Measurements from ENCODE around the gene FBXL4. TPM values are rescaled to one million over a fixed set of nuclear protein-coding genes. Genes with fewer than 3 reads are reported as not detected.
A peak's percentile ranks its signal among the peaks of the same experiment; 100 is the strongest.

FBXL4 gene
- polyA plus RNA-seq, 1 donor from 2014 or later = 9.7 TPM

DNA sequence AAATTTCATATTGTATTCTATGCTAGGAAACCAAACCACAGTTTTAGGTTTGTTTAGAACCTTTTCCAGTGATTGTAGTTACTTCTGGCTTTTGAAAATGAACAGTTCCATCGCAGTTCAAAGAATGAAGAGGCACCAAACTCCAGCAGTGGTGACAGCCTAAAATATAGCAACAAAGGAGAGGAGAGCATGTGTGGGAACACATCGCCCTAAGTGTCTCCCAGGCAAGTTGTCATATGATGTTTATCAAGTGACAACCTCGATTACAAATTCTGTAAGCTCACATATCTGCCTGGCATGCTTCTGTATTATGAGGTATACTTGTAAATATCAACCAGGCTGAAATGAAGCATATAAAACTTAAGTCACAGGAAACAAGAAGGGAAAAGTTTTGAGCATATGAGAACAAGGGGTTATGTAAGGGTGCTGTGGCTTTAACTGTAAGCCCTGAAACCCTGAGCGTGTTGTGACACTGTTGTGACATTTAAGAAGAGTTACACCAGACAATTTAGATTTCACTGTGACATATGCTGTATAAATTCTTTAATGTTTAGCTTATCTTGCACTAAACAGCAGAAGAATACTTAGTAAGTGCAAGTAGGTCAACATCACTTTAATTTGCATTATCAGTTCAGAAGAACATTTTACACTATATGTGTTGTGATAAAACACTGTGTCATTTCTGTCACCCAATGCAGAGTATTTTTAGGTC is 29.1 kb upstream of the FBXL4 start:
- Histone ChIP-seq H4K20me1 (ENCODE audit: insufficient read depth) (no peaks in the 10 kb centered on the region), H3F3A (ENCODE audit: insufficient read depth, low read length, poor library complexity, severe bottlenecking) (peaks cover 5% of the 10 kb centered on the region), H3K9ac (ENCODE audit: low read length) (no peak overlapping the region), H3K27ac (ENCODE audit: low read length) (no peak overlapping the region), H3K36me3 (ENCODE audit: insufficient read depth, low read length) (no peaks in the 10 kb centered on the region), H2AFZ (ENCODE audit: low read depth, low read length) (no peak overlapping the region), H3K79me2 (replicated peaks; ENCODE audit: insufficient read depth, low read length) (no peaks in the 10 kb centered on the region), H3K9me3 (ENCODE audit: low read length) (no peaks in the 10 kb centered on the region), H3K27me3 (ENCODE audit: insufficient read depth, low read depth, low read length) (peaks cover 4% of the 10 kb centered on the region), H3K4me2 (ENCODE audit: low read length) (no peak overlapping the region), H3K4me3 (ENCODE audit: low read length) (no peak overlapping the region), H3K9me2 (ENCODE audit: insufficient read depth, low read length) (no peaks in the 10 kb centered on the region)
- peak; percentile 90 for TF ChIP-seq POLR2AphosphoS5 (IDR thresholded peaks at IDR 0.05)
- no peak for TF ChIP-seq MXI1 (conservative IDR thresholded peaks at IDR 0.05; ENCODE audit: poor library complexity, severe bottlenecking)
- TF ChIP-seq EZH2 (IDR thresholded peaks at IDR 0.05; ENCODE audit: borderline replicate concordance, insufficient read depth, low read length, poor library complexity, severe bottlenecking) = no peak
- TF ChIP-seq EP300 (conservative IDR thresholded peaks at IDR 0.05; ENCODE audit: poor library complexity, severe bottlenecking) = peak; percentile 90
- TF ChIP-seq, protein P1, sequence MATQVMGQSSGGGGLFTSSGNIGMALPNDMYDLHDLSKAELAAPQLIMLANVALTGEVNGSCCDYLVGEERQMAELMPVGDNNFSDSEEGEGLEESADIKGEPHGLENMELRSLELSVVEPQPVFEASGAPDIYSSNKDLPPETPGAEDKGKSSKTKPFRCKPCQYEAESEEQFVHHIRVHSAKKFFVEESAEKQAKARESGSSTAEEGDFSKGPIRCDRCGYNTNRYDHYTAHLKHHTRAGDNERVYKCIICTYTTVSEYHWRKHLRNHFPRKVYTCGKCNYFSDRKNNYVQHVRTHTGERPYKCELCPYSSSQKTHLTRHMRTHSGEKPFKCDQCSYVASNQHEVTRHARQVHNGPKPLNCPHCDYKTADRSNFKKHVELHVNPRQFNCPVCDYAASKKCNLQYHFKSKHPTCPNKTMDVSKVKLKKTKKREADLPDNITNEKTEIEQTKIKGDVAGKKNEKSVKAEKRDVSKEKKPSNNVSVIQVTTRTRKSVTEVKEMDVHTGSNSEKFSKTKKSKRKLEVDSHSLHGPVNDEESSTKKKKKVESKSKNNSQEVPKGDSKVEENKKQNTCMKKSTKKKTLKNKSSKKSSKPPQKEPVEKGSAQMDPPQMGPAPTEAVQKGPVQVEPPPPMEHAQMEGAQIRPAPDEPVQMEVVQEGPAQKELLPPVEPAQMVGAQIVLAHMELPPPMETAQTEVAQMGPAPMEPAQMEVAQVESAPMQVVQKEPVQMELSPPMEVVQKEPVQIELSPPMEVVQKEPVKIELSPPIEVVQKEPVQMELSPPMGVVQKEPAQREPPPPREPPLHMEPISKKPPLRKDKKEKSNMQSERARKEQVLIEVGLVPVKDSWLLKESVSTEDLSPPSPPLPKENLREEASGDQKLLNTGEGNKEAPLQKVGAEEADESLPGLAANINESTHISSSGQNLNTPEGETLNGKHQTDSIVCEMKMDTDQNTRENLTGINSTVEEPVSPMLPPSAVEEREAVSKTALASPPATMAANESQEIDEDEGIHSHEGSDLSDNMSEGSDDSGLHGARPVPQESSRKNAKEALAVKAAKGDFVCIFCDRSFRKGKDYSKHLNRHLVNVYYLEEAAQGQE (IDR thresholded peaks at IDR 0.05; ENCODE audit: borderline replicate concordance) = no peak
- no peak for TF ChIP-seq CTCF (IDR thresholded peaks at IDR 0.05; ENCODE audit: poor library complexity, severe bottlenecking)
- no peak for TF ChIP-seq RAD21 (conservative IDR thresholded peaks at IDR 0.05)
- TF ChIP-seq SMC3 (conservative IDR thresholded peaks at IDR 0.05; ENCODE audit: poor library complexity) = no peak
- no peak for TF ChIP-seq TAF1 (IDR thresholded peaks at IDR 0.05; ENCODE audit: low read depth)

DNA sequence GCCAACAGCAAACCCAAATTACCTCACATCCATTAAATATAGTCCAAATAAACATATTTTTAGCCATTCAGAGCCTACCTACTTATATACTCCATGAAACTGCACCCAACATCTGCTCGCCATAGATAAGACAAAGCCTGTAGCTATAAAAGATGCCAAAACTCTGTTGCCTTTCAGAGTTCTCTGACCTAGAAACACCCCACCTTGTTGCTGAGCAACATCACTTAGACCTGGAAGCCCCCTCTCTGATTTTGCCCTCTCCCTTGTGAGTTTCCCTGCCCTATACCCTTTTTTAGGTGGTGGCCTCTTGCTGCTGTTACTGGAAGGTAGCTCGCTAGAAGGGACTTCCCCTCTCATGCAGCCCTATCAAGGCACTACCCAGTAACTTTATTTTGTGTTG is 27.7 kb upstream of the FBXL4 start:
- TF ChIP-seq TAF1 (IDR thresholded peaks at IDR 0.05; ENCODE audit: low read depth) = no peak
- no peak for TF ChIP-seq EP300 (conservative IDR thresholded peaks at IDR 0.05; ENCODE audit: poor library complexity, severe bottlenecking)
- TF ChIP-seq EZH2 (IDR thresholded peaks at IDR 0.05; ENCODE audit: borderline replicate concordance, insufficient read depth, low read length, poor library complexity, severe bottlenecking) = no peak
- TF ChIP-seq SMC3 (conservative IDR thresholded peaks at IDR 0.05; ENCODE audit: poor library complexity) = no peak
- TF ChIP-seq, protein P1 (IDR thresholded peaks at IDR 0.05; ENCODE audit: borderline replicate concordance) = no peak
- no peak for TF ChIP-seq RAD21 (conservative IDR thresholded peaks at IDR 0.05)
- TF ChIP-seq MXI1 (conservative IDR thresholded peaks at IDR 0.05; ENCODE audit: poor library complexity, severe bottlenecking) = no peak
- TF ChIP-seq CTCF (IDR thresholded peaks at IDR 0.05; ENCODE audit: poor library complexity, severe bottlenecking) = no peak
- TF ChIP-seq POLR2AphosphoS5 (IDR thresholded peaks at IDR 0.05) = no peak
- no peaks in the 10 kb centered on the region for H4K20me1 ChIP-seq (ENCODE audit: insufficient read depth)
- no peaks in the 10 kb centered on the region for H3K9me3 ChIP-seq (ENCODE audit: low read length)
- H3K79me2 ChIP-seq (replicated peaks; ENCODE audit: insufficient read depth, low read length) = no peaks in the 10 kb centered on the region
- H3F3A ChIP-seq (ENCODE audit: insufficient read depth, low read length, poor library complexity, severe bottlenecking) = peaks cover 5% of the 10 kb centered on the region
- H3K4me3 ChIP-seq (ENCODE audit: low read length) = no peak overlapping the region
- H3K27me3 ChIP-seq (ENCODE audit: insufficient read depth, low read depth, low read length) = no peaks in the 10 kb centered on the region
- H3K9ac ChIP-seq (ENCODE audit: low read length) = no peak overlapping the region
- no peak overlapping the region for H3K27ac ChIP-seq (ENCODE audit: low read length)
- H3K9me2 ChIP-seq (ENCODE audit: insufficient read depth, low read length) = no peaks in the 10 kb centered on the region
- H3K4me2 ChIP-seq (ENCODE audit: low read length) = no peak overlapping the region
- no peak overlapping the region for H2AFZ ChIP-seq (ENCODE audit: low read depth, low read length)
- H3K36me3 ChIP-seq (ENCODE audit: insufficient read depth, low read length) = no peaks in the 10 kb centered on the region
